CD4-positive, alpha-beta T cell treated with Interleukin-21 for 1 hour (primary cell): ENCODE measurements around the gene GOLGA3.
A peak's percentile ranks its signal among the peaks of the same experiment; 100 is the strongest.
"Not testable (repeated sequence)": the region's sequence is repeated elsewhere in the genome, so short reads cannot be mapped to it uniquely, and the experiment has no call there.

Experiments used
- DNase-seq: peaks from one replicate; pipeline ENCODE4 v3.0.0-alpha.2; 2020

GOLGA3 gene

GRCh38 chr12:132814232-132814631, 14.4 kb downstream of the GOLGA3 start:
- no peak for DNase-seq

- DNase-seq: no peak
These were observed 15.2 kb downstream of the GOLGA3 start for GRCh38 chr12:132813443-132813842.

GRCh38 chr12:132812631-132813305, 15.9 kb downstream of the GOLGA3 start:
- peak; percentile 4 for DNase-seq

- peak; percentile 20 for DNase-seq
These were observed 19.3 kb downstream of the GOLGA3 start for GRCh38 chr12:132809391-132809790.

- DNase-seq: no peak
These were observed 21.2 kb downstream of the GOLGA3 start for GRCh38 chr12:132807295-132808092.

- no peak for DNase-seq
These were observed 21.8 kb downstream of the GOLGA3 start for GRCh38 chr12:132806857-132807256.

- no peak for DNase-seq
These were observed 24.2 kb downstream of the GOLGA3 start for GRCh38 chr12:132804426-132804861.

GRCh38 chr12:132803888-132804287, 24.8 kb downstream of the GOLGA3 start:
- no peak for DNase-seq

GRCh38 chr12:132803125-132803524, 25.5 kb downstream of the GOLGA3 start:
- DNase-seq: no peak

GRCh38 chr12:132801741-132802140, 26.9 kb downstream of the GOLGA3 start:
- no peak for DNase-seq

- DNase-seq: no peak
These were observed 29.8 kb downstream of the GOLGA3 start for GRCh38 chr12:132798836-132799235.

- no peak for DNase-seq
These were observed 30.7 kb downstream of the GOLGA3 start for GRCh38 chr12:132797820-132798570.

- DNase-seq: no peak
These were observed 32.8 kb downstream of the GOLGA3 start for GRCh38 chr12:132795847-132796246.

- DNase-seq: not testable (repeated sequence)
These were observed 36.7 kb downstream of the GOLGA3 start for GRCh38 chr12:132791940-132792339.

- DNase-seq: no peak
These were observed 39.6 kb downstream of the GOLGA3 start for GRCh38 chr12:132789099-132789471.

- DNase-seq: no peak
These were observed 40.1 kb downstream of the GOLGA3 start for GRCh38 chr12:132788375-132789098.

GRCh38 chr12:132787877-132788276, 40.8 kb downstream of the GOLGA3 start:
- DNase-seq: no peak

GRCh38 chr12:132786192-132786591, 42.5 kb downstream of the GOLGA3 start:
- DNase-seq: no peak

- DNase-seq: no peak
These were observed 44.1 kb downstream of the GOLGA3 start for GRCh38 chr12:132784580-132784979.

GRCh38 chr12:132783917-132784531, 44.6 kb downstream of the GOLGA3 start:
- no peak for DNase-seq

- no peak for DNase-seq
These were observed 46.7 kb downstream of the GOLGA3 start for GRCh38 chr12:132781938-132782337.

- no peak for DNase-seq
These were observed 48.8 kb downstream of the GOLGA3 start for GRCh38 chr12:132779781-132780353.
